ENCODE data around the gene GJB3.
"Not testable (repeated sequence)": the region's sequence is repeated elsewhere in the genome, so short reads cannot be mapped to it uniquely, and the experiment has no call there.

GJB3 gene

GRCh38 chr1:34761176-34761761, 19.7 kb upstream of the GJB3 start:
- no peak for DNase-seq

GRCh38 chr1:34761776-34762307, 19.2 kb upstream of the GJB3 start:
- no peak for DNase-seq

GRCh38 chr1:34762474-34763141, 18.4 kb upstream of the GJB3 start:
- DNase-seq: no peak

GRCh38 chr1:34763142-34763781, 17.8 kb upstream of the GJB3 start:
- no peak for DNase-seq

- DNase-seq: no peak
Observed at GRCh38 chr1:34768856-34769255, 12.2 kb upstream of the GJB3 start.

- no peak for DNase-seq
Observed at GRCh38 chr1:34770891-34771504, 10.0 kb upstream of the GJB3 start.

GRCh38 chr1:34771573-34772371, 9.2 kb upstream of the GJB3 start:
- no peak for DNase-seq

GRCh38 chr1:34773114-34773513, 7.9 kb upstream of the GJB3 start:
- DNase-seq: not testable (repeated sequence)

- no peak for DNase-seq
Observed at GRCh38 chr1:34774957-34775356, 6.1 kb upstream of the GJB3 start.

- no peak for DNase-seq
Observed at GRCh38 chr1:34776911-34777310, 4.1 kb upstream of the GJB3 start.

GRCh38 chr1:34777519-34778321, 3.3 kb upstream of the GJB3 start:
- DNase-seq: no peak

GRCh38 chr1:34778381-34778780, 2.6 kb upstream of the GJB3 start:
- DNase-seq: no peak

- no peak for DNase-seq
Observed at GRCh38 chr1:34779005-34779404, 2.0 kb upstream of the GJB3 start.

- DNase-seq: no peak
Observed at GRCh38 chr1:34779526-34779925, 1.5 kb upstream of the GJB3 start.

GRCh38 chr1:34779962-34780361, 1.1 kb upstream of the GJB3 start:
- no peak for DNase-seq

- DNase-seq: no peak
Observed at GRCh38 chr1:34780528-34780927, 486 bp upstream of the GJB3 start.

- DNase-seq: no peak
Observed at GRCh38 chr1:34781844-34782391, 904 bp downstream of the GJB3 start.

GRCh38 chr1:34784751-34785221, 3.8 kb downstream of the GJB3 start:
- no peak for DNase-seq

- DNase-seq: no peak
Observed at GRCh38 chr1:34785231-34785874, 4.3 kb downstream of the GJB3 start.

GRCh38 chr1:34785875-34786470, 5.0 kb downstream of the GJB3 start:
- no peak for DNase-seq

Data from stimulated activated CD8-positive, alpha-beta memory T cell treated with anti-CD3 and anti-CD28 coated beads, Interleukin-4, amount 100 ng/mL, for 48 hours (primary cell).